ENCODE data around the gene SBF2. TPM values are rescaled to one million over a fixed set of nuclear protein-coding genes. Genes with fewer than 3 reads are reported as not detected.

The SBF2 gene
- total and polyA plus RNA-seq, 3 donors from 2014 or later: 27.8 to 52.8 (median 48.7) TPM

DNA sequence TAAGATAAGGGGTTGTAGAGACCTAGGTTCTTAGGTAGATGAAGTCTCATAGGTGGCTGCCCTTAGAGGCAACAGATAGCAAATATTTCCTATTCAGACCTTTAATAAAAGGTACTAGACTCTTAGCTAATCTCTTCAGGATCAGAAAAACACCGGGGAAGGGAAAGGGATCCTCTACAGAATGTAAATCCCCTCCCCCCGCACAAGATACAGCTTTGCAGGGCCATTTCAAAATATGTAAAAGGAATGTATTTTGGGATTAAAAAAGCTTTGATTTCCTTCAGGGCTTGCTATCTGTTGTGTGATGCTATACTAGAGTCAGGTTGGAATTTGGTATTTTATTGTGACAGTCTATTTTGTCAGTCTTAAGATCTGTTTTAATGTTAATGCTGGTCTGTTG lies 517.0 kb downstream of the SBF2 start:
- Histone ChIP-seq H3K36me3 (ENCODE audit: low read depth, missing control alignments) (no peaks in the 10 kb centered on the region), H3K27me3 (no peaks in the 10 kb centered on the region), H3K4me1 (peaks cover 13% of the 10 kb centered on the region), H3K9me3 (no peaks in the 10 kb centered on the region), H3K27ac (no peak overlapping the region), H3K4me3 (no peak overlapping the region)
- WGBS, 2 donors: 88 to 89% methylated on average over 2 of the region's 2 CpGs
- TF ChIP-seq, protein P1, sequence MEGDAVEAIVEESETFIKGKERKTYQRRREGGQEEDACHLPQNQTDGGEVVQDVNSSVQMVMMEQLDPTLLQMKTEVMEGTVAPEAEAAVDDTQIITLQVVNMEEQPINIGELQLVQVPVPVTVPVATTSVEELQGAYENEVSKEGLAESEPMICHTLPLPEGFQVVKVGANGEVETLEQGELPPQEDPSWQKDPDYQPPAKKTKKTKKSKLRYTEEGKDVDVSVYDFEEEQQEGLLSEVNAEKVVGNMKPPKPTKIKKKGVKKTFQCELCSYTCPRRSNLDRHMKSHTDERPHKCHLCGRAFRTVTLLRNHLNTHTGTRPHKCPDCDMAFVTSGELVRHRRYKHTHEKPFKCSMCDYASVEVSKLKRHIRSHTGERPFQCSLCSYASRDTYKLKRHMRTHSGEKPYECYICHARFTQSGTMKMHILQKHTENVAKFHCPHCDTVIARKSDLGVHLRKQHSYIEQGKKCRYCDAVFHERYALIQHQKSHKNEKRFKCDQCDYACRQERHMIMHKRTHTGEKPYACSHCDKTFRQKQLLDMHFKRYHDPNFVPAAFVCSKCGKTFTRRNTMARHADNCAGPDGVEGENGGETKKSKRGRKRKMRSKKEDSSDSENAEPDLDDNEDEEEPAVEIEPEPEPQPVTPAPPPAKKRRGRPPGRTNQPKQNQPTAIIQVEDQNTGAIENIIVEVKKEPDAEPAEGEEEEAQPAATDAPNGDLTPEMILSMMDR (IDR thresholded peaks at IDR 0.05): no peak
- no peak for TF ChIP-seq POLR2A (IDR thresholded peaks at IDR 0.05)
- no peak for DNase-seq
- intact Hi-C loops (cut with DNase I; ENCODE audit: low total_unique reads): no loop called here

DNA sequence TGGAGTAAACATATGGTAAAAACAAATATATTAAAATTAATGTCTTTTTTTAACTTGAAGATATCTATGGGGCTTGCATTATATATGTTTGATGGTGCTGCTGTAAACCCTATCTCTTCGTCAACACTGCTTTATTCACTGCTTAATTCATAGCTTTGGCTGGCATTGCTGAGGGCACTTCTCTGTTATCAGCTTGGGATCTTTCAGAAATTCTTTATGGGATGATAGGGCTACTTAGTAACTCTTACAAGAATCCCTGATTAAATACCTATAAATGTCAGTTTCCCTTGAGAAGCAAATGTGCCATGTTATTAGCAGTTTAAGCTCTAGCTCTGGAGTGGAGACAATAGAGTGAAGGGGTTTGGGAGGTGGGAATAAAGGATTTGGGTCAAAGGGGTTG lies 517.8 kb downstream of the SBF2 start:
- Histone ChIP-seq H3K9me3 (no peaks in the 10 kb centered on the region), H3K27ac (no peak overlapping the region), H3K27me3 (no peaks in the 10 kb centered on the region), H3K36me3 (ENCODE audit: low read depth, missing control alignments) (no peaks in the 10 kb centered on the region), H3K4me1 (peaks cover 20% of the 10 kb centered on the region), H3K4me3 (no peak overlapping the region)
- no peak for DNase-seq
- TF ChIP-seq POLR2A (IDR thresholded peaks at IDR 0.05): no peak
- TF ChIP-seq, protein P1 (IDR thresholded peaks at IDR 0.05): no peak
- 98 to 100% methylated on average over 1 of the region's 1 CpG for WGBS, 2 donors
- intact Hi-C loops (cut with DNase I; ENCODE audit: low total_unique reads): no loop called here

DNA sequence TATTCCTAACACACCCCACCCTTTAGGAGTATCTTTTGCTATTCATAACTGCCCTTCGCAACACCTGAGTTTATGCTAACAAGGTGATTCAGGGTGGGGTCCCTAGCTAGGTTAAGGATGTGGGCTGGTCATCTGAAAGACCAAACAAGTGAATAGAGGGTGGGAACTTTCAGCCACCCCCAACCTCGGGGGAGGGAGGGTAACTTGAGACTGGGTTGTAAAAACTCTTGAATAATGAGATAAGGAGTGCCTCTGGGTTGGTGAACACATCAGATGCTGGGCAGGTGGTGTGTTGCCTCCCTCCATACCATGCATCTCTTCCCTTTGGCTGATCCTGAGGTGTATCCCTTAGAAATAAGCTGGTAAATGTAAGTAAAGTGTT lies 518.6 kb downstream of the SBF2 start:
- H3K4me3 ChIP-seq: no peak overlapping the region
- intact Hi-C loops (cut with DNase I; ENCODE audit: low total_unique reads): no loop called here
- whole genome bisulfite sequencing, 2 donors: 49 to 56% methylated on average over 2 of the region's 2 CpGs
- TF ChIP-seq POLR2A (IDR thresholded peaks at IDR 0.05): no peak
- TF ChIP-seq, protein P1 (IDR thresholded peaks at IDR 0.05): no peak
- H3K9me3 ChIP-seq: no peaks in the 10 kb centered on the region
- no peaks in the 10 kb centered on the region for H3K27me3 ChIP-seq
- peak; percentile 9 for DNase-seq
- peaks cover 20% of the 10 kb centered on the region for H3K4me1 ChIP-seq
- H3K27ac ChIP-seq: peak overlapping the region in 1 of 2 donors; percentile 20
- no peaks in the 10 kb centered on the region for H3K36me3 ChIP-seq (ENCODE audit: low read depth, missing control alignments)

DNA sequence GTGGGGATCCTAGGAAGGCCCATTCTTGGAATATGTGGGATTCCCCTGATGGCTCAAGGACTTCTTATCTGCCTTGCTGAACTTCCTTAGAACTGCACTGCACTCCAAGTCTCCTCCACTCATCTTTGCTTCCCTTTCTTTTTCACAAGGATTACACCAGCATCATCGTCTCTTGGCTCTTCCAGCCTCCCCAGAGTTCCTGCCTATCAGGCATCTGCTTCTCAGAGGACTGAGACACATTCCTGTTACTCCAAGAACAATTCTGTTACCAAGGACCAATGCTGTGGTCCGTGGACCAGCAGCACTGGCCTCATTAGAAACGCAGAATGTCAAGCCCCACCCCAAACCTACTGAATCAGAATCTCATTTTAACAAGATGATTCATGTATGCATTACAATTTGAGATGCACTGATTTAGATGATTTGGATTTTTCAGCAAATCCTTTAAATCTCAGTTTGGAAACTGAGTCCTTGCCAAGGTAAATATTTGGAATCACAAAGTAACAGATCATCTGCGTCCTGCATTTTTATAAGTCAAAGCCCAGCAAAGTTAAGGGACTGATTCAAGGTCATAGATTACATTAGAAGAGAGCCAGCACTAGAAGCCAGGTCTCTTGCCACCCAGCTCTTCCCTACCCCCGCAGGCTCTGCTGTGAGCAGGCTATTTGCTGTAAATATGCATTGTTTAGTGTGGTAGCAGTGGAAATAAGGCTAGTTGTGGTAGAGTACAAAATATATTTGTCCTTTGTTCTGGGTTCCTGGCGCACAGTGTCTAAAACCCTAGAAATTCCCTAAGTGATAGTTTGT lies 519.2 kb downstream of the SBF2 start:
- 19 to 29% methylated on average over 6 of the region's 6 CpGs for WGBS, 2 donors
- peaks cover 20% of the 10 kb centered on the region for H3K4me1 ChIP-seq
- intact Hi-C loops (cut with DNase I; ENCODE audit: low total_unique reads): no loop called here
- TF ChIP-seq POLR2A (IDR thresholded peaks at IDR 0.05): no peak
- TF ChIP-seq, protein P1 (IDR thresholded peaks at IDR 0.05): no peak
- no peak overlapping the region for H3K4me3 ChIP-seq
- DNase-seq: peak; percentile 12
- peak overlapping the region in 1 of 2 donors; percentile 20 for H3K27ac ChIP-seq
- no peaks in the 10 kb centered on the region for H3K27me3 ChIP-seq
- H3K9me3 ChIP-seq: no peaks in the 10 kb centered on the region
- no peaks in the 10 kb centered on the region for H3K36me3 ChIP-seq (ENCODE audit: low read depth, missing control alignments)

DNA sequence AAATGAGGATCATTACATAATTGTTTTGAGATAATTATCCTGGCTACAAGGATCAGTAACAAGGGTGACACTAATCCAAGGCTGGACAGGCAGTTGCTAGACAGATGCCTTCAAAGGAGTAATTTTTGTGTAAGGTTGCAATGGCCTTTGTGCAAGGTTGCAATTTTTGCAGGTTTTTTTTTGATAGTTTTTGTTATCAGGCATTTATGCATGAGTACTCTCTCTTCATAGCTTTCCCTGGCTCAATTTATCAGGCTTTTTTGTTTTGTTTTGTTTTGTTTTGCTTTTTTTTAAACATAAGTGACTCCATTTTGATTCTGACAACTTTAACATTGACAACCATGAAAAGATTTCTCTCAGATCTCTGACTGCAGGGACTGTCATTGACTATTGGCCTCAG lies 519.9 kb downstream of the SBF2 start:
- no peak overlapping the region for H3K4me3 ChIP-seq
- H3K27ac ChIP-seq: no peak overlapping the region
- TF ChIP-seq, protein P1 (IDR thresholded peaks at IDR 0.05): no peak
- no peak for TF ChIP-seq POLR2A (IDR thresholded peaks at IDR 0.05)

More for the DNA sequence above, 519.9 kb downstream of the SBF2 start:
- intact Hi-C loops (cut with DNase I; ENCODE audit: low total_unique reads): no loop called here
- no peaks in the 10 kb centered on the region for H3K9me3 ChIP-seq
- H3K27me3 ChIP-seq: no peaks in the 10 kb centered on the region
- no peaks in the 10 kb centered on the region for H3K36me3 ChIP-seq (ENCODE audit: low read depth, missing control alignments)
- no peak for DNase-seq
- peaks cover 20% of the 10 kb centered on the region for H3K4me1 ChIP-seq
